K562 (cell line): ENCODE measurements around the gene GUCY1A2. TPM values are rescaled to one million over a fixed set of nuclear protein-coding genes. Genes with fewer than 3 reads are reported as not detected.
A peak's percentile ranks its signal among the peaks of the same experiment; 100 is the strongest.

ENCODE experiments used
- ATAC-seq: fragments of 200-7000 bp; cut with Tn5 transposase; 3 replicates; pipeline ENCODE4 v1.9.1; 2020; ENCODE audit warnings: moderate library complexity
- BruUV-seq: library from RNA; stranded (reverse); fragments of 400-500 nt; replicated peaks from 2 replicates; lab custom pipeline; 2021; lab: Mats Ljungman, UMichigan
- CTCF ChIA-PET: fragments of 300-600 bp; formaldehyde crosslinking; extraction: SDS; loops from one replicate; lab custom pipeline; 2021; ENCODE audit warnings: low intra/inter-chr PET ratio; lab: Yijun Ruan, JAX
- POLR2A ChIA-PET: fragments of 300-600, 350-650 bp; sonication (Branson Sonifier 250); formaldehyde crosslinking; extraction: SDS; loops from one replicate; lab custom pipeline; 2021; ENCODE audit warnings: antibody characterized with exemption, inconsistent platforms; lab: Yijun Ruan, JAX
- DNase-seq, 4 experiments: peaks; one replicate each; pipeline versions ENCODE4 v3.0.0 to v3.0.0-alpha.2; 2011 to 2018; ENCODE audit warnings: low spot score in 3 of 4, mixed read lengths in 3 of 4; ENCODE audit errors: extremely low read depth in 1 of 4
- FAIRE-seq: peaks from 2 replicates; lab custom pipeline; 2011; peaks lifted over from hg19 to GRCh38; lab: Jason Lieb, UNC
- H2AFZ ChIP-seq: 2 replicates; pipeline ENCODE4 v1.6.0; 2011; ENCODE audit warnings: low read depth, low read length, control low read depth, inconsistent platforms
- H3K27ac ChIP-seq: fragments of 200-600 bp; 3 replicates; pipeline ENCODE4 v1.8.0; 2011; ENCODE audit warnings: low read depth, mild to moderate bottlenecking, control low read depth, inconsistent platforms, low read length, moderate library complexity, mixed read lengths; ENCODE audit errors: extremely low read depth
- H3K27me3 ChIP-seq, 2 experiments: fragments of 300-600 bp in 1 of 2; 2 replicates in 1 of 2; 3 replicates in 1 of 2; pipeline versions ENCODE4 v1.6.0 to v1.8.0; 2011; ENCODE audit warnings: inconsistent platforms in 2 of 2, low read length in 2 of 2, mild to moderate bottlenecking in 1 of 2, mixed read lengths in 1 of 2, moderate library complexity in 1 of 2; ENCODE audit not compliant: control insufficient read depth in 2 of 2, insufficient read depth in 2 of 2
- H3K36me3 ChIP-seq: fragments of 300-600 bp; 3 replicates; pipeline ENCODE4 v1.8.0; 2011; ENCODE audit warnings: mild to moderate bottlenecking, low read length, inconsistent platforms; ENCODE audit not compliant: control insufficient read depth, insufficient read depth
- H3K4me1 ChIP-seq, 2 experiments: fragments of 200-600 bp in 1 of 2; replicated peaks in 1 of 2; 2 replicates in 1 of 2; 3 replicates in 1 of 2; pipeline versions ENCODE4 v1.5.1 to v1.8.0; 2011; ENCODE audit warnings: inconsistent platforms in 2 of 2, low read length in 2 of 2, mild to moderate bottlenecking in 1 of 2, mixed read lengths in 1 of 2, moderate library complexity in 1 of 2; ENCODE audit not compliant: control insufficient read depth in 2 of 2, insufficient read depth in 2 of 2
- H3K4me2 ChIP-seq: 2 replicates; pipeline ENCODE4 v1.6.1; 2011; ENCODE audit warnings: low read length, control low read depth, inconsistent platforms, mixed read lengths; ENCODE audit not compliant: insufficient read depth
- H3K4me3 ChIP-seq: fragments of 200-600 bp; sonication (generic), shearing (Covaris generic); 2 replicates; pipeline ENCODE4 v1.5.1; 2016; ENCODE audit warnings: control low read depth, inconsistent platforms
- H3K79me2 ChIP-seq: fragments of 200-600 bp; 3 replicates; pipeline ENCODE4 v1.8.0; 2011; ENCODE audit warnings: low read length, inconsistent platforms; ENCODE audit not compliant: control insufficient read depth, insufficient read depth
- H3K9ac ChIP-seq, 2 experiments: 2 replicates each; pipeline versions ENCODE4 v1.6.0 to v1.6.1; 2011; ENCODE audit warnings: low read depth in 2 of 2, low read length in 2 of 2, control low read depth in 1 of 2, inconsistent platforms in 1 of 2, mild to moderate bottlenecking in 1 of 2, mixed read lengths in 1 of 2; ENCODE audit not compliant: insufficient read depth in 1 of 2
- H3K9me1 ChIP-seq: one replicate; pipeline ENCODE4 v1.6.0; 2011; ENCODE audit warnings: inconsistent platforms, mild to moderate bottlenecking, low read length, moderate library complexity; ENCODE audit not compliant: control insufficient read depth, insufficient read depth
- H3K9me3 ChIP-seq: replicated peaks from 2 replicates; pipeline ENCODE4 v1.5.1; 2011; ENCODE audit warnings: low read depth, low read length, inconsistent platforms; ENCODE audit not compliant: control insufficient read depth, insufficient read depth
- H4K20me1 ChIP-seq: replicated peaks from 2 replicates; pipeline ENCODE4 v1.6.1; 2011; ENCODE audit warnings: low read length, inconsistent platforms, mixed read lengths; ENCODE audit not compliant: control insufficient read depth, insufficient read depth
- LEF1 ChIP-seq: fragments of 450-650 bp; IDR thresholded peaks from 2 replicates; pipeline ENCODE4 v1.6.1; 2016; ENCODE audit warnings: mild to moderate bottlenecking
- NFE2L1 ChIP-seq: fragments of 450-650 bp; IDR thresholded peaks from 2 replicates; pipeline ENCODE4 v1.6.1; 2016; ENCODE audit warnings: missing genetic modification characterization, low read depth, mild to moderate bottlenecking, missing compliant biosample characterization, moderate library complexity, borderline replicate concordance
- WGBS: fragments of 100-300 bp; shearing (Covaris generic); methylation state at CpG from one replicate; pipeline ENCODE4 v1.1.6; 2016; ENCODE audit warnings: low coverage, mixed read lengths; ENCODE audit not compliant: insufficient coverage; ENCODE audit errors: missing lambda C conversion rate; 5-methylcytosine and 5-hydroxymethylcytosine counted together
- in situ Hi-C: fragments of 300-500 bp; cut with MboI; formaldehyde crosslinking; loops from 4 replicates; pipeline ENCODE4 v1.15.0; 2018; ENCODE audit warnings: inconsistent platforms, mixed read lengths
- intact Hi-C: fragments of 100-400 bp; cut with micrococcal nuclease; formaldehyde crosslinking; loops from 2 replicates; pipeline ENCODE4 v1.14.2; 2022
- polyA plus RNA-seq, 8 experiments: library from polyadenylated mRNA; depleted of rRNA in 4 of 8; stranded (reverse) in 5 of 8; unstranded in 3 of 8; fragments of >200 nt; fragmentation: Nextera tagmentation in 2 of 8; fragmentation: Illumina TruSeq in 1 of 8; extraction: Ambion mirVana in 2 of 8; extraction: Trizol in 1 of 8; gene quantifications; 2 replicates each; pipeline versions ENCODE4 v1.2.1 to v1.2.3, GENCODE V29; 2011 to 2014; ENCODE audit warnings: inconsistent platforms in 1 of 8, missing spikeins in 1 of 8
- total RNA-seq, 7 experiments: library from RNA; depleted of rRNA in 6 of 7; stranded (reverse); fragments of >200 nt in 6 of 7; fragmentation: Illumina TruSeq in 2 of 7; extraction: Trizol in 2 of 7; gene quantifications; 2 replicates each; pipeline versions ENCODE4 v1.2.1 to v1.2.3, GENCODE V29; 2011 to 2021; ENCODE audit warnings: low replicate concordance in 1 of 7
- TF ChIP-seq, protein P1 (sequence below), 3 experiments: IDR thresholded peaks in 2 of 3; conservative IDR thresholded peaks in 1 of 3; 2 replicates each; pipeline ENCODE4 v1.5.1; 2011 to 2012; ENCODE audit warnings: low read length in 3 of 3, mild to moderate bottlenecking in 3 of 3, control low read depth in 2 of 3, improper control_type of control experiment in 1 of 3, inconsistent platforms in 1 of 3, low read depth in 1 of 3, mixed read lengths in 1 of 3, moderate library complexity in 1 of 3; ENCODE audit not compliant: insufficient read depth in 2 of 3
- TF ChIP-seq, protein P2 (sequence below): sonication (generic); formaldehyde crosslinking; IDR thresholded peaks from 2 replicates; pipeline ENCODE4 v1.8.0; 2023; ENCODE audit warnings: mild to moderate bottlenecking, missing genetic modification reagents

The GUCY1A2 gene
- total and polyA plus RNA-seq, 9 of the 15 experiments (the other 6 are each of a cell fraction or from before 2014, with no cell fraction given): under 0.01 to 0.04 TPM; not detected in 7

DNA sequence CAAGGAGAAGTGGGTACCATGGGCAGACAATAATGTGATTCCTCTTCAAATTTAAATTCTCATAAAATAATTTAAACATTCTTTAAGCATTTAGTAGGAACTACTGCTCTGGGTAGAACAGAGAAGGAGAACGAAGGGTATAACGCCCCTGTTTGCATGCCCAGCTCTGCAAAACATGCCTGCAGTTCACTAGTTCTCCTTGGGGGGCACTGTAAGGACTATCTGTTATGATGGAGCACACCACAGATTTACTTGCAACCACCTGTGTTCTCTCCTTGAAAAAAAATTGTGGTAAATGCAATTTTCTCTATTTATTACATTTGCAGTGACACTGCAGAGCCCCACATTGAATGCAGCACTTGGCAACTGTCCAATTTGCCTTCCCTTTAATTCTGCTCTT lies 100.3 kb downstream of the GUCY1A2 start:
- WGBS: 0% methylated on average over 2 of the region's 2 CpGs
- Histone ChIP-seq H3K79me2 (no peaks in the 10 kb centered on the region), H3K4me2 (no peak overlapping the region)
- intact Hi-C loops: no loop called here
- no peak for TF ChIP-seq NFE2L1 (tag)
- TF ChIP-seq, protein P1, sequence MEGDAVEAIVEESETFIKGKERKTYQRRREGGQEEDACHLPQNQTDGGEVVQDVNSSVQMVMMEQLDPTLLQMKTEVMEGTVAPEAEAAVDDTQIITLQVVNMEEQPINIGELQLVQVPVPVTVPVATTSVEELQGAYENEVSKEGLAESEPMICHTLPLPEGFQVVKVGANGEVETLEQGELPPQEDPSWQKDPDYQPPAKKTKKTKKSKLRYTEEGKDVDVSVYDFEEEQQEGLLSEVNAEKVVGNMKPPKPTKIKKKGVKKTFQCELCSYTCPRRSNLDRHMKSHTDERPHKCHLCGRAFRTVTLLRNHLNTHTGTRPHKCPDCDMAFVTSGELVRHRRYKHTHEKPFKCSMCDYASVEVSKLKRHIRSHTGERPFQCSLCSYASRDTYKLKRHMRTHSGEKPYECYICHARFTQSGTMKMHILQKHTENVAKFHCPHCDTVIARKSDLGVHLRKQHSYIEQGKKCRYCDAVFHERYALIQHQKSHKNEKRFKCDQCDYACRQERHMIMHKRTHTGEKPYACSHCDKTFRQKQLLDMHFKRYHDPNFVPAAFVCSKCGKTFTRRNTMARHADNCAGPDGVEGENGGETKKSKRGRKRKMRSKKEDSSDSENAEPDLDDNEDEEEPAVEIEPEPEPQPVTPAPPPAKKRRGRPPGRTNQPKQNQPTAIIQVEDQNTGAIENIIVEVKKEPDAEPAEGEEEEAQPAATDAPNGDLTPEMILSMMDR (IDR thresholded peaks at IDR 0.05 in 2 of 3, conservative IDR thresholded peaks at IDR 0.05 in 1 of 3; ENCODE audit: insufficient read depth in 2 of 3, low read depth in 1 of 3, low read length in 3 of 3): peak; percentile 5 to 24 (median 15); a peak in 1 of 6 replicates
- TF ChIP-seq, all 486 proteins: peak for 1
- H2AFZ ChIP-seq: no peak overlapping the region
- POLR2A ChIA-PET: no interaction called here
- DNase-seq (peak; percentile 11 to 44 (median 26)), FAIRE-seq (no peak), ATAC-seq (0 out of 3 replicates have a peak, but pooled peaks have one; percentile 52)
- H3K4me3 ChIP-seq: no peak overlapping the region
- CTCF ChIA-PET: no interaction called here
- no peak overlapping the region for H3K27ac ChIP-seq
- no peaks in the 10 kb centered on the region for H3K9me1 ChIP-seq
- BruUV-seq: no TSS peak
- no peak overlapping the region for H3K9ac ChIP-seq
- in situ Hi-C loops: no loop called here
- no peaks in the 10 kb centered on the region for H3K27me3 ChIP-seq
- H3K36me3 ChIP-seq: no peaks in the 10 kb centered on the region
- no peaks in the 10 kb centered on the region for H3K4me1 ChIP-seq
- no peaks in the 10 kb centered on the region for H4K20me1 ChIP-seq
- H3K9me3 ChIP-seq: peaks cover 2% of the 10 kb centered on the region; the same call in 1 of the 2 replicates

DNA sequence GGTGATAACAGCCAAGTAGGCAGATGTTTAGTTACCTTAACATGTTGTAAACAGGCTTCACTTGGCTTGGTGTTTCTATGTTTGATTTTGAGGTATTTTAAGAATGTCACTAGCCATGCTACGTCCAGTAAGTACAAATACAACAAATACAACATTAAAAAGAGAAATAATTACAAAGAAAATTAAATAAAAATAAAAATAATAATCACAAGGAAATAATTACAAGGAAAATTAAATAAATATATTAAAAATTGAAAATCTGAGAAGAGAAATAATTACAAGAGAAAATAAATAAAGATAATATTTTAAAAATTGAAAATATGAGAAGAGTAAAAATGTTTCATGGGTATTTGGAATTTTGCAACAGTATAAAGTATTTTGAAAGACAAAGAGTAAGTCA lies 103.9 kb downstream of the GUCY1A2 start:
- H3K9me1 ChIP-seq: no peaks in the 10 kb centered on the region
- ATAC-seq (no peak), FAIRE-seq (no peak), DNase-seq (no peak)
- H3K27ac ChIP-seq: no peak overlapping the region
- H3K4me1 ChIP-seq: no peaks in the 10 kb centered on the region
- in situ Hi-C loops (no loop called here), intact Hi-C loops (no loop called here)
- TF ChIP-seq, protein P2, sequence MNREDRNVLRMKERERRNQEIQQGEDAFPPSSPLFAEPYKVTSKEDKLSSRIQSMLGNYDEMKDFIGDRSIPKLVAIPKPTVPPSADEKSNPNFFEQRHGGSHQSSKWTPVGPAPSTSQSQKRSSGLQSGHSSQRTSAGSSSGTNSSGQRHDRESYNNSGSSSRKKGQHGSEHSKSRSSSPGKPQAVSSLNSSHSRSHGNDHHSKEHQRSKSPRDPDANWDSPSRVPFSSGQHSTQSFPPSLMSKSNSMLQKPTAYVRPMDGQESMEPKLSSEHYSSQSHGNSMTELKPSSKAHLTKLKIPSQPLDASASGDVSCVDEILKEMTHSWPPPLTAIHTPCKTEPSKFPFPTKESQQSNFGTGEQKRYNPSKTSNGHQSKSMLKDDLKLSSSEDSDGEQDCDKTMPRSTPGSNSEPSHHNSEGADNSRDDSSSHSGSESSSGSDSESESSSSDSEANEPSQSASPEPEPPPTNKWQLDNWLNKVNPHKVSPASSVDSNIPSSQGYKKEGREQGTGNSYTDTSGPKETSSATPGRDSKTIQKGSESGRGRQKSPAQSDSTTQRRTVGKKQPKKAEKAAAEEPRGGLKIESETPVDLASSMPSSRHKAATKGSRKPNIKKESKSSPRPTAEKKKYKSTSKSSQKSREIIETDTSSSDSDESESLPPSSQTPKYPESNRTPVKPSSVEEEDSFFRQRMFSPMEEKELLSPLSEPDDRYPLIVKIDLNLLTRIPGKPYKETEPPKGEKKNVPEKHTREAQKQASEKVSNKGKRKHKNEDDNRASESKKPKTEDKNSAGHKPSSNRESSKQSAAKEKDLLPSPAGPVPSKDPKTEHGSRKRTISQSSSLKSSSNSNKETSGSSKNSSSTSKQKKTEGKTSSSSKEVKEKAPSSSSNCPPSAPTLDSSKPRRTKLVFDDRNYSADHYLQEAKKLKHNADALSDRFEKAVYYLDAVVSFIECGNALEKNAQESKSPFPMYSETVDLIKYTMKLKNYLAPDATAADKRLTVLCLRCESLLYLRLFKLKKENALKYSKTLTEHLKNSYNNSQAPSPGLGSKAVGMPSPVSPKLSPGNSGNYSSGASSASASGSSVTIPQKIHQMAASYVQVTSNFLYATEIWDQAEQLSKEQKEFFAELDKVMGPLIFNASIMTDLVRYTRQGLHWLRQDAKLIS (CRISPR knock-in tag): no peak
- TF ChIP-seq LEF1: no peak
- ChIA-PET CTCF (no interaction called here), POLR2A (no interaction called here)
- H3K79me2 ChIP-seq: no peaks in the 10 kb centered on the region
- no peak overlapping the region for H3K4me2 ChIP-seq
- no peak overlapping the region for H3K9ac ChIP-seq
- 0% methylated on average over 1 of the region's 1 CpG for WGBS
- no peak overlapping the region for H3K4me3 ChIP-seq
- no peaks in the 10 kb centered on the region for H3K36me3 ChIP-seq
- no TSS peak for BruUV-seq
- H2AFZ ChIP-seq: no peak overlapping the region
- H4K20me1 ChIP-seq: no peaks in the 10 kb centered on the region
- peaks cover 2% of the 10 kb centered on the region; the same call in 1 of the 2 replicates for H3K9me3 ChIP-seq
- H3K27me3 ChIP-seq: no peaks in the 10 kb centered on the region
